Liver (tissue), 9 donors: ENCODE results near the gene LHX6. TPM values are rescaled to one million over a fixed set of nuclear protein-coding genes. Genes with fewer than 3 reads are reported as not detected.

Experiments used
- DNase-seq: peaks from one replicate; pipeline ENCODE4 v3.0.0-alpha.2; 2017; ENCODE audit warnings: low spot score
- H3K27ac ChIP-seq, 2 donors: one replicate each; pipeline ENCODE4 v1.7.0; 2013; ENCODE audit warnings: inconsistent platforms in 2 of 2, low read length in 2 of 2, control low read depth in 1 of 2, low read depth in 1 of 2, mild to moderate bottlenecking in 1 of 2
- H3K27me3 ChIP-seq, 4 donors: one replicate each; pipeline versions ENCODE4 v1.6.1 to v1.7.0; 2013; ENCODE audit warnings: low read length in 3 of 4, inconsistent platforms in 1 of 4, mild to moderate bottlenecking in 1 of 4, moderate library complexity in 1 of 4; ENCODE audit not compliant: control insufficient read depth in 4 of 4, insufficient read depth in 4 of 4
- H3K36me3 ChIP-seq, 4 donors: one replicate each; pipeline versions ENCODE4 v1.6.1 to v1.7.0; 2013; ENCODE audit warnings: low read length in 3 of 4, mild to moderate bottlenecking in 3 of 4, low read depth in 1 of 4, moderate library complexity in 1 of 4; ENCODE audit not compliant: control insufficient read depth in 4 of 4, insufficient read depth in 3 of 4
- H3K4me1 ChIP-seq, 4 donors: one replicate each; pipeline versions ENCODE4 v1.6.1 to v1.7.0; 2013; ENCODE audit warnings: low read length in 3 of 4, mild to moderate bottlenecking in 3 of 4, moderate library complexity in 1 of 4; ENCODE audit not compliant: control insufficient read depth in 4 of 4, insufficient read depth in 4 of 4
- H3K4me3 ChIP-seq, 3 donors: one replicate each; pipeline versions ENCODE4 v1.6.1 to v1.7.0; 2013; ENCODE audit warnings: low read length in 3 of 3, control low read depth in 1 of 3, low read depth in 1 of 3, mild to moderate bottlenecking in 1 of 3
- H3K9ac ChIP-seq, 2 donors: one replicate each; pipeline ENCODE4 v1.7.0; 2013; ENCODE audit warnings: low read length in 2 of 2, mild to moderate bottlenecking in 2 of 2, moderate library complexity in 2 of 2, control low read depth in 1 of 2, low read depth in 1 of 2
- H3K9me3 ChIP-seq, 4 donors: one replicate each; pipeline versions ENCODE4 v1.6.1 to v1.7.0; 2013; ENCODE audit warnings: low read length in 3 of 4; ENCODE audit not compliant: control insufficient read depth in 4 of 4
- CTCF ChIP-seq: fragments of 150-350 bp; IDR thresholded peaks from 2 replicates; pipeline ENCODE4 v1.5.1; 2017; ENCODE audit warnings: improper control_type of control experiment, low read depth, low read length; ENCODE audit not compliant: missing input control
- EGR1 ChIP-seq, 2 donors: IDR thresholded peaks; 2 replicates each; pipeline ENCODE4 v1.6.1; 2016 to 2018; ENCODE audit warnings: antibody characterized with exemption in 2 of 2, low read depth in 2 of 2
- FOXA1 ChIP-seq: IDR thresholded peaks from 2 replicates; pipeline ENCODE4 v1.6.1; 2016; ENCODE audit warnings: antibody characterized with exemption
- FOXA2 ChIP-seq: IDR thresholded peaks from 2 replicates; pipeline ENCODE4 v1.6.1; 2016; ENCODE audit warnings: antibody characterized with exemption
- GABPA ChIP-seq, 2 donors: IDR thresholded peaks in 1 of 2; conservative IDR thresholded peaks in 1 of 2; 2 replicates each; pipeline ENCODE4 v1.6.1; 2016; ENCODE audit warnings: antibody characterized with exemption in 2 of 2, mild to moderate bottlenecking in 1 of 2, moderate library complexity in 1 of 2
- HNF4A ChIP-seq, 2 donors: conservative IDR thresholded peaks; 2 replicates each; pipeline ENCODE4 v1.6.1; 2016; ENCODE audit warnings: antibody characterized with exemption in 2 of 2, mild to moderate bottlenecking in 2 of 2
- HNF4G ChIP-seq: IDR thresholded peaks from 2 replicates; pipeline ENCODE4 v1.6.1; 2016; ENCODE audit warnings: antibody characterized with exemption
- JUND ChIP-seq, 2 donors: IDR thresholded peaks; 2 replicates each; pipeline ENCODE4 v1.6.1; 2016; ENCODE audit warnings: antibody characterized with exemption in 2 of 2
- NR2F2 ChIP-seq: IDR thresholded peaks from 2 replicates; pipeline ENCODE4 v1.6.1; 2016; ENCODE audit warnings: antibody characterized with exemption
- RAD21 ChIP-seq, 2 donors: IDR thresholded peaks; 2 replicates each; pipeline ENCODE4 v1.6.1; 2016; ENCODE audit warnings: antibody characterized with exemption in 2 of 2, mild to moderate bottlenecking in 2 of 2
- RXRA ChIP-seq, 2 donors: IDR thresholded peaks; 2 replicates each; pipeline ENCODE4 v1.6.1; 2017 to 2018; ENCODE audit warnings: antibody characterized with exemption in 2 of 2, mild to moderate bottlenecking in 1 of 2
- SP1 ChIP-seq: IDR thresholded peaks from 2 replicates; pipeline ENCODE4 v1.6.1; 2018; ENCODE audit warnings: antibody characterized with exemption, mild to moderate bottlenecking
- TAF1 ChIP-seq: conservative IDR thresholded peaks from 2 replicates; pipeline ENCODE4 v1.6.1; 2016; ENCODE audit warnings: antibody characterized with exemption, mild to moderate bottlenecking
- YY1 ChIP-seq: IDR thresholded peaks from 2 replicates; pipeline ENCODE4 v1.6.1; 2016; ENCODE audit warnings: antibody characterized with exemption, mild to moderate bottlenecking
- ZBTB33 ChIP-seq: IDR thresholded peaks from 2 replicates; pipeline ENCODE4 v1.6.1; 2016; ENCODE audit warnings: antibody characterized with exemption
- WGBS: extraction: QIAGEN DNeasy Blood & Tissue Kit; methylation state at CpG from one replicate; pipeline ENCODE4 v1.1.7; 2013; 5-methylcytosine and 5-hydroxymethylcytosine counted together
- polyA plus RNA-seq, 2 donors: library from polyadenylated mRNA; stranded (reverse) in 1 of 2; unstranded in 1 of 2; fragments of 200-250 nt in 1 of 2; fragments of >200 nt in 1 of 2; fragmentation: Nextera tagmentation in 1 of 2; extraction: Ambion mirVana in 1 of 2; gene quantifications; one replicate each; pipeline versions ENCODE4 v1.2.1 to v1.2.3, GENCODE V29; 2013 to 2015
- total RNA-seq, 2 donors: library from RNA; depleted of rRNA; stranded (reverse); fragments of >200 nt; gene quantifications; one replicate each; pipeline ENCODE4 v1.2.3, GENCODE V29; 2014
- TF ChIP-seq, protein P1 (sequence below): IDR thresholded peaks from 2 replicates; pipeline ENCODE4 v1.6.1; 2016; ENCODE audit warnings: antibody characterized with exemption
- TF ChIP-seq, protein P2 (sequence below): IDR thresholded peaks from 2 replicates; pipeline ENCODE4 v1.6.1; 2016; ENCODE audit warnings: antibody characterized with exemption
- TF ChIP-seq, protein P3 (sequence below): IDR thresholded peaks from 2 replicates; pipeline ENCODE4 v1.6.1; 2016; ENCODE audit warnings: antibody characterized with exemption, mild to moderate bottlenecking
- donor health status: healthy.
- donor health status: healthy.
- donor health status: healthy.
- donor health status: healthy.
- donor health status: healthy.

Gene LHX6
- total and polyA plus RNA-seq, 4 donors = 0.05 to 0.33 (median 0.18) TPM

DNA sequence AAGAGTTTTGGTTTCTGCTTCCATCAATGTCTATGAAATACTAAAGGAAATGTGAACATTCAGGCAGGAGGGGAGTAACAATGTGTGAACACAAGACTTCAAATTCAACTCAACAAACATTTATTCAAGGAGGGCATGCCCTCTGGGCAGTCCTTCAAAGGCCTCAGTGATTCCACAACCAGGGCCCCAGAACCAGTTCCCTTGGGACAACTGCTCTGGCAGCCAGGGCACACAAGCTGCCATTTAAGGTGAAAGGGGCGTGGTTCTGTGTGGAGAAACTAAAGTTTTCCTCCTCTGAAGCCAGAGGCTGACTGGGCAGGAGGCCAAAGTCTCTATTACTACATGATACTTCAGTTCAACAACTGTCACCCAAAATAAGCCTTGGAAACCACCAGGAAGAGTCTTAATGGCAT lies 32.7 kb upstream of the LHX6 start (continued):
- TF ChIP-seq CTCF (no peak), SP1 (no peak), HNF4A (conservative IDR thresholded peaks at IDR 0.05) (no peak), ZBTB33 (no peak), NR2F2 (no peak)

- Histone ChIP-seq H3K36me3 (peaks cover 2 to 21% (median 15%) of the 10 kb centered on the region in 4 donors), H3K27me3 (no peaks in the 10 kb centered on the region), H3K9ac (no peak overlapping the region), H3K9me3 (no peaks in the 10 kb centered on the region), H3K4me3 (no peak overlapping the region), H3K27ac (no peak overlapping the region), H3K4me1 (peaks cover 3 to 23% (median 12%) of the 10 kb centered on the region in 4 donors)
- WGBS = 93% methylated on average over 2 of the region's 2 CpGs
- TF ChIP-seq, protein P1, sequence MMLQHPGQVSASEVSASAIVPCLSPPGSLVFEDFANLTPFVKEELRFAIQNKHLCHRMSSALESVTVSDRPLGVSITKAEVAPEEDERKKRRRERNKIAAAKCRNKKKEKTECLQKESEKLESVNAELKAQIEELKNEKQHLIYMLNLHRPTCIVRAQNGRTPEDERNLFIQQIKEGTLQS = no peak
- TF ChIP-seq, protein P2, sequence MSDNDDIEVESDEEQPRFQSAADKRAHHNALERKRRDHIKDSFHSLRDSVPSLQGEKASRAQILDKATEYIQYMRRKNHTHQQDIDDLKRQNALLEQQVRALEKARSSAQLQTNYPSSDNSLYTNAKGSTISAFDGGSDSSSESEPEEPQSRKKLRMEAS = no peak
- TF ChIP-seq, protein P3, sequence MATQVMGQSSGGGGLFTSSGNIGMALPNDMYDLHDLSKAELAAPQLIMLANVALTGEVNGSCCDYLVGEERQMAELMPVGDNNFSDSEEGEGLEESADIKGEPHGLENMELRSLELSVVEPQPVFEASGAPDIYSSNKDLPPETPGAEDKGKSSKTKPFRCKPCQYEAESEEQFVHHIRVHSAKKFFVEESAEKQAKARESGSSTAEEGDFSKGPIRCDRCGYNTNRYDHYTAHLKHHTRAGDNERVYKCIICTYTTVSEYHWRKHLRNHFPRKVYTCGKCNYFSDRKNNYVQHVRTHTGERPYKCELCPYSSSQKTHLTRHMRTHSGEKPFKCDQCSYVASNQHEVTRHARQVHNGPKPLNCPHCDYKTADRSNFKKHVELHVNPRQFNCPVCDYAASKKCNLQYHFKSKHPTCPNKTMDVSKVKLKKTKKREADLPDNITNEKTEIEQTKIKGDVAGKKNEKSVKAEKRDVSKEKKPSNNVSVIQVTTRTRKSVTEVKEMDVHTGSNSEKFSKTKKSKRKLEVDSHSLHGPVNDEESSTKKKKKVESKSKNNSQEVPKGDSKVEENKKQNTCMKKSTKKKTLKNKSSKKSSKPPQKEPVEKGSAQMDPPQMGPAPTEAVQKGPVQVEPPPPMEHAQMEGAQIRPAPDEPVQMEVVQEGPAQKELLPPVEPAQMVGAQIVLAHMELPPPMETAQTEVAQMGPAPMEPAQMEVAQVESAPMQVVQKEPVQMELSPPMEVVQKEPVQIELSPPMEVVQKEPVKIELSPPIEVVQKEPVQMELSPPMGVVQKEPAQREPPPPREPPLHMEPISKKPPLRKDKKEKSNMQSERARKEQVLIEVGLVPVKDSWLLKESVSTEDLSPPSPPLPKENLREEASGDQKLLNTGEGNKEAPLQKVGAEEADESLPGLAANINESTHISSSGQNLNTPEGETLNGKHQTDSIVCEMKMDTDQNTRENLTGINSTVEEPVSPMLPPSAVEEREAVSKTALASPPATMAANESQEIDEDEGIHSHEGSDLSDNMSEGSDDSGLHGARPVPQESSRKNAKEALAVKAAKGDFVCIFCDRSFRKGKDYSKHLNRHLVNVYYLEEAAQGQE = no peak
- TF ChIP-seq JUND (IDR thresholded peaks at IDR 0.05) (no peak), ZBTB33 (no peak), TAF1 (no peak), HNF4A (conservative IDR thresholded peaks at IDR 0.05) (no peak), RXRA (IDR thresholded peaks at IDR 0.05) (no peak), EGR1 (IDR thresholded peaks at IDR 0.05; ENCODE audit: low read depth in 2 of 2) (no peak), RAD21 (IDR thresholded peaks at IDR 0.05) (no peak), CTCF (no peak), GABPA (IDR thresholded peaks at IDR 0.05 in 1 of 2, conservative IDR thresholded peaks at IDR 0.05 in 1 of 2) (no peak), NR2F2 (no peak), HNF4G (no peak), FOXA2 (no peak), SP1 (no peak), YY1 (no peak), FOXA1 (no peak)
- DNase-seq = no peak
Observed at GRCh38 chr9:122258886-122259415, 30.2 kb upstream of the LHX6 start.
